Uterus (tissue), 2 donors: ENCODE results near the gene B4GALT4.

Experiments used
- CTCF ChIP-seq, 4 experiments: fragments of 200-600 bp in 2 of 4; fragments of 450-650 bp in 2 of 4; sonication (generic) in 2 of 4; IDR thresholded peaks; one replicate each; pipeline ENCODE4 v1.5.1; 2016 to 2019; ENCODE audit warnings: antibody characterized with exemption in 4 of 4, mild to moderate bottlenecking in 2 of 4, moderate library complexity in 1 of 4
- POLR2A ChIP-seq, 2 donors: fragments of 450-650 bp; IDR thresholded peaks; one replicate each; pipeline ENCODE4 v1.6.1; 2016; ENCODE audit warnings: antibody characterized with exemption in 2 of 2, mild to moderate bottlenecking in 1 of 2, moderate library complexity in 1 of 2

DNA sequence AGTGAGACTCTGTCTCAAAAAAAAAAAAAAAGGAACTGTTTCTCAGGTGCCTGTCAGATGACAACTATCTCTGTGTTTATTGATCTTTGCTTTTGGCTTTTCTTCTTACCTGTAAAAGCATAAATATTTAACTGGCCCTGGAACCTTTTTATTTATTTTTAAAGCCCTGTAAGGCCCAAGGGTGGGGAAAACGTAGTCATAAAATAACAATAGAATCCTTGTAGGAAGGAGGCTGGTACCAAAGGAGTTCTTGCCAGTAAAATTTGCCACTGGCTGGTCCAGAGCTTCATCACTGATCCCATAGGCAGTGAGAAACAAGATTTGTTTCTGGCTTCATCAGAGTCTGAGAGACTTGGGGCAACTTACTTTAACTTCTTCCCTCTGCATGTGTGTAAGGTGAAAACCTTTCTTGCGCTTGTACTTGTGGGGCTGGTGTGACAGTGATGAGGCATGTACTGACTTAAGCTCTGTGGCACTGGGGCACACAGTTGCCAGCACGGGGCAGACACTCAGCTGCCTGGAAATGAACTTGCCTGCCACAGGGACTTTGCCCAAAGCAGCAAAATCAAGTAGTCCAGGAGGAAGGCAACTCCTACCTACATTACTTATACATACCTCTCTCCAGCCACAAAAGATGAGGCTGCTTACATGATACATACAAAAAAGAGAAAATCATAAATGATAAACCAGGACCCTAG lies 19.6 kb downstream of the B4GALT4 start:
- no peak for TF ChIP-seq POLR2A (IDR thresholded peaks at IDR 0.05)
- TF ChIP-seq CTCF (IDR thresholded peaks at IDR 0.05): no peak
